Astrocyte (in vitro differentiated cells and primary cell): ENCODE results near the gene FBP2. TPM values are rescaled to one million over a fixed set of nuclear protein-coding genes. Genes with fewer than 3 reads are reported as not detected.

ENCODE experiments used
- DNase-seq: peaks from one replicate; pipeline ENCODE4 v3.0.0-alpha.2; 2010; ENCODE audit warnings: low read depth
- FAIRE-seq: peaks from 2 replicates; lab custom pipeline; 2011; peaks lifted over from hg19 to GRCh38; lab: Jason Lieb, UNC
- H2AFZ ChIP-seq: 2 replicates; pipeline ENCODE4 v1.6.0; 2012; ENCODE audit warnings: low read depth, low read length, inconsistent platforms
- H3K27ac ChIP-seq: 2 replicates; pipeline ENCODE4 v1.5.1; 2011; ENCODE audit warnings: low read depth, low read length, inconsistent platforms
- H3K27me3 ChIP-seq: 2 replicates; pipeline ENCODE4 v1.6.0; 2011; ENCODE audit warnings: low read length, inconsistent platforms; ENCODE audit not compliant: insufficient read depth
- H3K36me3 ChIP-seq: 2 replicates; pipeline ENCODE4 v1.5.1; 2011; ENCODE audit warnings: low read length, inconsistent platforms; ENCODE audit not compliant: insufficient read depth
- H3K4me1 ChIP-seq: 2 replicates; pipeline ENCODE4 v1.5.1; 2011; ENCODE audit warnings: low read length, inconsistent platforms; ENCODE audit not compliant: insufficient read depth
- H3K4me2 ChIP-seq: 2 replicates; pipeline ENCODE4 v1.6.0; 2012; ENCODE audit warnings: low read length, inconsistent platforms
- H3K4me3 ChIP-seq: 2 replicates; pipeline ENCODE4 v1.5.1; 2011; ENCODE audit warnings: low read depth, mild to moderate bottlenecking, low read length, inconsistent platforms; ENCODE audit not compliant: insufficient read depth
- H3K79me2 ChIP-seq: 2 replicates; pipeline ENCODE4 v1.6.0; 2012; ENCODE audit warnings: mild to moderate bottlenecking, low read length, inconsistent platforms; ENCODE audit not compliant: insufficient read depth
- H3K9ac ChIP-seq: 2 replicates; pipeline ENCODE4 v1.6.0; 2012; ENCODE audit warnings: mild to moderate bottlenecking, low read length, inconsistent platforms
- H3K9me3 ChIP-seq: 2 replicates; pipeline ENCODE4 v1.5.1; 2012; ENCODE audit warnings: low read depth, mild to moderate bottlenecking, low read length, inconsistent platforms; ENCODE audit not compliant: insufficient read depth
- H4K20me1 ChIP-seq: 2 replicates; pipeline ENCODE4 v1.6.0; 2012; ENCODE audit warnings: low read length, inconsistent platforms; ENCODE audit not compliant: insufficient read depth
- H3K27ac Mint-ChIP-seq: one replicate; pipeline ENCODE4 v1.8.0; 2021; ENCODE audit warnings: mild to moderate bottlenecking, mixed read lengths; ENCODE audit not compliant: unreplicated experiment
- H3K27me3 Mint-ChIP-seq: one replicate; pipeline ENCODE4 v1.8.0; 2021; ENCODE audit warnings: low read depth, mixed read lengths; ENCODE audit not compliant: unreplicated experiment
- H3K36me3 Mint-ChIP-seq: one replicate; pipeline ENCODE4 v1.8.0; 2021; ENCODE audit warnings: low read depth, mixed read lengths; ENCODE audit not compliant: unreplicated experiment
- H3K4me1 Mint-ChIP-seq: one replicate; pipeline ENCODE4 v1.8.0; 2021; ENCODE audit warnings: low read depth, mixed read lengths; ENCODE audit not compliant: unreplicated experiment
- H3K4me3 Mint-ChIP-seq: one replicate; pipeline ENCODE4 v1.8.0; 2021; ENCODE audit warnings: mild to moderate bottlenecking, moderate library complexity, mixed read lengths; ENCODE audit not compliant: unreplicated experiment
- H3K9me3 Mint-ChIP-seq: one replicate; pipeline ENCODE4 v1.8.0; 2021; ENCODE audit warnings: mild to moderate bottlenecking, mixed read lengths; ENCODE audit not compliant: unreplicated experiment
- EZH2 ChIP-seq: IDR thresholded peaks from 2 replicates; pipeline ENCODE4 v1.6.1; 2012; ENCODE audit warnings: mild to moderate bottlenecking, low read length, inconsistent platforms; ENCODE audit not compliant: insufficient read depth
- total RNA-seq: library from RNA; stranded (reverse); gene quantifications from 2 replicates; pipeline ENCODE4 v1.2.1, GENCODE V29; 2021
- TF ChIP-seq, protein P1 (sequence below): IDR thresholded peaks from 2 replicates; pipeline ENCODE4 v1.5.1; 2011; ENCODE audit warnings: low read depth, mild to moderate bottlenecking, inconsistent platforms, low read length, moderate library complexity; ENCODE audit not compliant: insufficient read depth

The FBP2 gene
- total RNA-seq, 1 donor from 2014 or later = not detected

DNA sequence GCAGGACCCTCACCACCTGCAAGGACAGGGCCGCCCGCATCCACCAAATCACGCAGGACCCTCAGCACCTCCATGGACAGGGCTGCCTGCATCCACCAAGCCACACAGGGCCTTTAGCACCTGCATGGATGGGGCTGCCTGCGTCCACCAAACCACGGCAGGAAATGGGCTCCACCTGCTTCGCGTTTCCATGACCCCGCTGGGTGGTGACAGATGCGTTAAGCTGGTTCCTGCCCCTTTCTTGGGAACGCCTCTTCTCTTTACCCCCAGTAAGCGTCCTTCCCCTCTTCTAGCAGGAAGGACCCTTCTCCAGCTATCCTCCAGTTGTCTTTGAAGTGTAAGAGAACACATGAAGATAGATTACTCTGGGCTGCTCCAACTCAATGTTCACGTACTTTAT, 32.2 kb upstream of the FBP2 start:
- Histone ChIP-seq H3K4me3 (no peak overlapping the region), H3K4me1 (no peaks in the 10 kb centered on the region), H2AFZ (no peak overlapping the region), H3K27me3 (peaks cover 2% of the 10 kb centered on the region), H3K36me3 (no peaks in the 10 kb centered on the region), H3K79me2 (no peaks in the 10 kb centered on the region), H3K27ac (no peak overlapping the region), H3K9ac (no peak overlapping the region), H3K4me2 (no peak overlapping the region), H4K20me1 (no peaks in the 10 kb centered on the region), H3K9me3 (no peaks in the 10 kb centered on the region)
- no peak for FAIRE-seq
- peaks cover 30% of the 10 kb centered on the region for H3K27me3 Mint-ChIP-seq
- TF ChIP-seq, protein P1, sequence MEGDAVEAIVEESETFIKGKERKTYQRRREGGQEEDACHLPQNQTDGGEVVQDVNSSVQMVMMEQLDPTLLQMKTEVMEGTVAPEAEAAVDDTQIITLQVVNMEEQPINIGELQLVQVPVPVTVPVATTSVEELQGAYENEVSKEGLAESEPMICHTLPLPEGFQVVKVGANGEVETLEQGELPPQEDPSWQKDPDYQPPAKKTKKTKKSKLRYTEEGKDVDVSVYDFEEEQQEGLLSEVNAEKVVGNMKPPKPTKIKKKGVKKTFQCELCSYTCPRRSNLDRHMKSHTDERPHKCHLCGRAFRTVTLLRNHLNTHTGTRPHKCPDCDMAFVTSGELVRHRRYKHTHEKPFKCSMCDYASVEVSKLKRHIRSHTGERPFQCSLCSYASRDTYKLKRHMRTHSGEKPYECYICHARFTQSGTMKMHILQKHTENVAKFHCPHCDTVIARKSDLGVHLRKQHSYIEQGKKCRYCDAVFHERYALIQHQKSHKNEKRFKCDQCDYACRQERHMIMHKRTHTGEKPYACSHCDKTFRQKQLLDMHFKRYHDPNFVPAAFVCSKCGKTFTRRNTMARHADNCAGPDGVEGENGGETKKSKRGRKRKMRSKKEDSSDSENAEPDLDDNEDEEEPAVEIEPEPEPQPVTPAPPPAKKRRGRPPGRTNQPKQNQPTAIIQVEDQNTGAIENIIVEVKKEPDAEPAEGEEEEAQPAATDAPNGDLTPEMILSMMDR = no peak
- TF ChIP-seq EZH2 = no peak
- no peak overlapping the region for H3K27ac Mint-ChIP-seq
- H3K4me1 Mint-ChIP-seq = no peaks in the 10 kb centered on the region
- H3K36me3 Mint-ChIP-seq = no peaks in the 10 kb centered on the region
- no peaks in the 10 kb centered on the region for H3K9me3 Mint-ChIP-seq
- DNase-seq = no peak
- H3K4me3 Mint-ChIP-seq = no peak overlapping the region

DNA sequence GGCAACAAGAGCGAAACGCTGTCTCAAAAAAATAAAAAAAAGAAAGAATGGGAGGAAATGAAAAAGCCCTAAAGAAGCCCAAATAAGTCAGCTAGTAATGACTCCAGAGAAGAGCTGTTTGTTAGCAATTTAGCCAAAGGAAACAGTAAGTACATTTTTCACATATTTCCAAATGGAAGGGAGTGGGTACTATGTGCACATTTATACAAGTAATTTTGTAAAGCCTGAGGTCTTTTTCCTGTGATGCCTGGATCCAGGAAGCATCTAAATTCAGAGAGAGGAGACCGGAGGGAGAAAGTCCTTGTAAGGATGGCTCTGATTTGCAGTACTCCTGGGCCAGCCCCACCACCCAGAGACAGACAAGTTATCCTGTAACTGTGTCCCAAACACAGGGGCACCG, 31.0 kb upstream of the FBP2 start:
- Histone ChIP-seq H3K4me3 (no peak overlapping the region), H3K36me3 (no peaks in the 10 kb centered on the region), H2AFZ (no peak overlapping the region), H3K27me3 (peaks cover 2% of the 10 kb centered on the region), H4K20me1 (no peaks in the 10 kb centered on the region), H3K9ac (no peak overlapping the region), H3K4me2 (no peak overlapping the region), H3K9me3 (no peaks in the 10 kb centered on the region), H3K4me1 (no peaks in the 10 kb centered on the region), H3K27ac (no peak overlapping the region), H3K79me2 (no peaks in the 10 kb centered on the region)
- no peak overlapping the region for H3K4me3 Mint-ChIP-seq
- FAIRE-seq = no peak
- no peaks in the 10 kb centered on the region for H3K9me3 Mint-ChIP-seq
- no peak overlapping the region for H3K27ac Mint-ChIP-seq
- TF ChIP-seq, protein P1 = no peak
- TF ChIP-seq EZH2 = no peak
- H3K4me1 Mint-ChIP-seq = no peaks in the 10 kb centered on the region
- peaks cover 27% of the 10 kb centered on the region for H3K27me3 Mint-ChIP-seq
- no peak for DNase-seq
- H3K36me3 Mint-ChIP-seq = no peaks in the 10 kb centered on the region

DNA sequence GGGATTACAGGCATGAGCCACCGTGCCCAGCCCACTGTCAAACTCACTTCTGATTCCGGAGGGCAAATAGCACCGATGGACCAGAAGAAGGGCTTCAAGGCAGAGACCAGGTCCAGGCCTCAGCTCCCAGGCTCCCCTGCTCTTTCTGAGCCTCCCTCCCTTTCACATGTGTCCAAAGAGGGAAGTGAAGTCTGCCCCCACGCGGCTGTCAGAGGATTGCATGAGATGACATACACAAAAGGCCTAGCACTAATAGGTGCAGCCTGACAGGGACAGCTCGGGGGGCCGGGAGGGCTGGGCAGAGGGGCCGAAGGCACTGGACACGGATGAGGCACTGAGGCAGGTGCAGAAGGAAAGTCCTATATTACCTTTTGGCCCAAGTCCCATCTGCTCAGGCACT, 29.6 kb upstream of the FBP2 start:
- H3K9me3 ChIP-seq = no peaks in the 10 kb centered on the region
- Mint-ChIP-seq H3K27me3 (peaks cover 23% of the 10 kb centered on the region), H3K4me3 (no peak overlapping the region), H3K4me1 (no peaks in the 10 kb centered on the region), H3K36me3 (no peaks in the 10 kb centered on the region), H3K27ac (no peak overlapping the region), H3K9me3 (no peaks in the 10 kb centered on the region)
- H3K9ac ChIP-seq = no peak overlapping the region
- H3K36me3 ChIP-seq = no peaks in the 10 kb centered on the region
- H3K4me3 ChIP-seq = no peak overlapping the region
- no peak overlapping the region for H3K4me2 ChIP-seq
- no peak overlapping the region for H3K27ac ChIP-seq
- H2AFZ ChIP-seq = no peak overlapping the region
- no peaks in the 10 kb centered on the region for H4K20me1 ChIP-seq
- DNase-seq (no peak), FAIRE-seq (no peak)
- no peaks in the 10 kb centered on the region for H3K4me1 ChIP-seq
- H3K79me2 ChIP-seq = no peaks in the 10 kb centered on the region
- TF ChIP-seq, protein P1 = no peak
- TF ChIP-seq EZH2 = no peak
- peaks cover under 1% of the 10 kb centered on the region for H3K27me3 ChIP-seq
